H9 (cell line): ENCODE data around the gene BTN1A1. TPM values are rescaled to one million over a fixed set of nuclear protein-coding genes. Genes with fewer than 3 reads are reported as not detected.

Experiments
- DNase-seq: peaks from one replicate; pipeline ENCODE4 v3.0.0-alpha.2; 2017
- H2AFZ ChIP-seq: one replicate; pipeline ENCODE4 v1.6.1; 2013; ENCODE audit warnings: mild to moderate bottlenecking, low read length, control low read depth, moderate library complexity
- H2AK5ac ChIP-seq: 2 replicates; pipeline ENCODE4 v1.6.1; 2013; ENCODE audit warnings: low read length, control low read depth, mixed read lengths; ENCODE audit not compliant: insufficient read length
- H2BK120ac ChIP-seq: one replicate; pipeline ENCODE4 v1.6.1; 2013; ENCODE audit warnings: low read depth, mild to moderate bottlenecking, low read length, control low read depth, inconsistent platforms; ENCODE audit not compliant: poor library complexity, severe bottlenecking
- H2BK12ac ChIP-seq: 2 replicates; pipeline ENCODE4 v1.6.1; 2013; ENCODE audit warnings: low read length, control low read depth, mixed read lengths, low read depth; ENCODE audit not compliant: insufficient read length
- H2BK15ac ChIP-seq: 2 replicates; pipeline ENCODE4 v1.6.1; 2013; ENCODE audit warnings: low read depth, low read length, control low read depth
- H2BK20ac ChIP-seq: one replicate; pipeline ENCODE4 v1.6.1; 2013; ENCODE audit warnings: low read depth, mild to moderate bottlenecking, low read length, control low read depth, inconsistent platforms; ENCODE audit not compliant: poor library complexity, severe bottlenecking
- H2BK5ac ChIP-seq: 2 replicates; pipeline ENCODE4 v1.6.1; 2013; ENCODE audit warnings: low read length, control low read depth, mixed read lengths; ENCODE audit not compliant: insufficient read length
- H3K14ac ChIP-seq: 2 replicates; pipeline ENCODE4 v1.6.1; 2013; ENCODE audit warnings: low read length, control low read depth; ENCODE audit not compliant: insufficient read depth
- H3K18ac ChIP-seq: 2 replicates; pipeline ENCODE4 v1.6.1; 2013; ENCODE audit warnings: low read depth, mild to moderate bottlenecking, mixed read lengths, low read length, control low read depth; ENCODE audit not compliant: insufficient read length
- H3K23ac ChIP-seq: 2 replicates; pipeline ENCODE4 v1.6.1; 2013; ENCODE audit warnings: low read length, control low read depth, mixed read lengths, low read depth; ENCODE audit not compliant: insufficient read length
- H3K23me2 ChIP-seq: 2 replicates; pipeline ENCODE4 v1.6.1; 2013; ENCODE audit warnings: low read depth, mild to moderate bottlenecking, mixed read lengths, low read length, control low read depth; ENCODE audit not compliant: insufficient read length, poor library complexity, severe bottlenecking
- H3K27ac ChIP-seq: 2 replicates; pipeline ENCODE4 v1.5.1; 2013; ENCODE audit warnings: low read length, control low read depth, mixed read lengths, low read depth; ENCODE audit not compliant: insufficient read length
- H3K27me3 ChIP-seq: 2 replicates; pipeline ENCODE4 v1.6.1; 2013; ENCODE audit warnings: low read length, control low read depth, inconsistent platforms; ENCODE audit not compliant: insufficient read depth
- H3K4ac ChIP-seq: 2 replicates; pipeline ENCODE4 v1.6.1; 2013; ENCODE audit warnings: low read depth, mild to moderate bottlenecking, control low read depth, inconsistent platforms, low read length, moderate library complexity
- H3K4me1 ChIP-seq: 2 replicates; pipeline ENCODE4 v1.6.1; 2013; ENCODE audit warnings: low read length, control low read depth, inconsistent platforms; ENCODE audit not compliant: insufficient read depth
- H3K4me2 ChIP-seq: 2 replicates; pipeline ENCODE4 v1.6.1; 2013; ENCODE audit warnings: low read length, control low read depth, mixed read lengths; ENCODE audit not compliant: insufficient read length, insufficient read depth
- H3K56ac ChIP-seq: 2 replicates; pipeline ENCODE4 v1.6.1; 2013; ENCODE audit warnings: low read depth, mild to moderate bottlenecking, mixed read lengths, low read length, control low read depth; ENCODE audit not compliant: insufficient read length
- H3K79me1 ChIP-seq: 2 replicates; pipeline ENCODE4 v1.6.1; 2013; ENCODE audit warnings: low read depth, mild to moderate bottlenecking, moderate library complexity, low read length, control low read depth, inconsistent platforms; ENCODE audit not compliant: insufficient read depth, poor library complexity, severe bottlenecking
- H3K79me2 ChIP-seq: 2 replicates; pipeline ENCODE4 v1.6.1; 2013; ENCODE audit warnings: low read length, control low read depth, inconsistent platforms; ENCODE audit not compliant: insufficient read depth
- H3K9ac ChIP-seq: 2 replicates; pipeline ENCODE4 v1.6.1; 2013; ENCODE audit warnings: low read length, control low read depth, mixed read lengths; ENCODE audit not compliant: insufficient read length; ENCODE audit errors: extremely low read depth
- H3K9me3 ChIP-seq: one replicate; pipeline ENCODE4 v1.6.1; 2013; ENCODE audit warnings: low read depth, low read length, inconsistent platforms; ENCODE audit not compliant: control insufficient read depth
- H3T11ph ChIP-seq: one replicate; pipeline ENCODE4 v1.6.1; 2013; ENCODE audit warnings: mild to moderate bottlenecking, low read length, control low read depth, inconsistent platforms
- H4K20me1 ChIP-seq: one replicate; pipeline ENCODE4 v1.6.1; 2013; ENCODE audit not compliant: control insufficient read depth, insufficient read length, insufficient read depth
- H4K5ac ChIP-seq: 2 replicates; pipeline ENCODE4 v1.6.1; 2013; ENCODE audit warnings: low read depth, mild to moderate bottlenecking, mixed read lengths, low read length, control low read depth; ENCODE audit not compliant: insufficient read length
- H4K8ac ChIP-seq: replicated peaks from 2 replicates; pipeline ENCODE4 v1.6.1; 2013; ENCODE audit warnings: low read length, control low read depth, mixed read lengths, low read depth; ENCODE audit not compliant: insufficient read length
- H4K91ac ChIP-seq: 2 replicates; pipeline ENCODE4 v1.6.1; 2013; ENCODE audit warnings: low read depth, mild to moderate bottlenecking, moderate library complexity, mixed read lengths, low read length, control low read depth; ENCODE audit not compliant: insufficient read length
- H3K27ac Mint-ChIP-seq, 3 experiments: 2 replicates in 2 of 3; 3 replicates in 1 of 3; pipeline ENCODE4 v1.8.0; 2020 to 2021; ENCODE audit warnings: mixed read lengths in 3 of 3, mild to moderate bottlenecking in 1 of 3, moderate library complexity in 1 of 3
- H3K27me3 Mint-ChIP-seq: 2 replicates; pipeline ENCODE4 v1.8.0; 2021; ENCODE audit warnings: low read depth, mild to moderate bottlenecking, moderate library complexity, mixed read lengths
- H3K36me3 Mint-ChIP-seq, 3 experiments: 2 replicates in 2 of 3; 3 replicates in 1 of 3; pipeline ENCODE4 v1.8.0; 2020 to 2021; ENCODE audit warnings: low read depth in 3 of 3, mixed read lengths in 3 of 3; ENCODE audit not compliant: insufficient read depth in 1 of 3
- H3K4me1 Mint-ChIP-seq, 2 experiments: 2 replicates each; pipeline ENCODE4 v1.8.0; 2020; ENCODE audit warnings: mixed read lengths in 2 of 2
- H3K4me3 Mint-ChIP-seq, 2 experiments: 2 replicates in 1 of 2; 3 replicates in 1 of 2; pipeline ENCODE4 v1.8.0; 2020 to 2021; ENCODE audit warnings: mild to moderate bottlenecking in 2 of 2, mixed read lengths in 2 of 2, moderate library complexity in 1 of 2
- H3K9me3 Mint-ChIP-seq, 2 experiments: 2 replicates in 1 of 2; 3 replicates in 1 of 2; pipeline ENCODE4 v1.8.0; 2020; ENCODE audit warnings: mild to moderate bottlenecking in 2 of 2, mixed read lengths in 2 of 2, moderate library complexity in 1 of 2
- CTCF ChIP-seq: fragments of 200-600 bp; sonication (generic); conservative IDR thresholded peaks from 3 replicates; pipeline ENCODE4 v1.8.0; 2021; ENCODE audit warnings: antibody characterized with exemption, mild to moderate bottlenecking
- WGBS: extraction: QIAGEN DNeasy Blood & Tissue Kit; methylation state at CpG from one replicate; pipeline ENCODE4 v1.1.7; 2013; ENCODE audit warnings: missing lambda C conversion rate, low lambda C conversion rate, mixed read lengths; ENCODE audit not compliant: insufficient read length; ENCODE audit errors: extremely low coverage; 5-methylcytosine and 5-hydroxymethylcytosine counted together
- total RNA-seq: library from RNA; stranded (reverse); gene quantifications from 2 replicates; pipeline ENCODE4 v1.2.1, GENCODE V29; 2021

BTN1A1 gene
- total RNA-seq, 1 experiment from 2014 or later, result 0.15 TPM

GRCh38 chr6:26502626-26503025 is 2.5 kb downstream of the BTN1A1 start:
- H3K79me2 ChIP-seq, result no peaks in the 10 kb centered on the region

More at GRCh38 chr6:26502626-26503025, 2.5 kb downstream of the BTN1A1 start:
- H3T11ph ChIP-seq, result no peak overlapping the region
- H4K8ac ChIP-seq, result no peak overlapping the region
- H3K4me1 Mint-ChIP-seq, result peaks cover 16 to 17% of the 10 kb centered on the region in 2 experiments
- no peak overlapping the region for H2BK15ac ChIP-seq
- no peaks in the 10 kb centered on the region for H3K4me1 ChIP-seq
- H4K5ac ChIP-seq, result no peak overlapping the region
- no peak overlapping the region for H3K23ac ChIP-seq
- H3K4ac ChIP-seq, result no peak overlapping the region
- no peaks in the 10 kb centered on the region for H3K9me3 ChIP-seq
- H2BK20ac ChIP-seq, result no peak overlapping the region
- H4K91ac ChIP-seq, result no peak overlapping the region
- no peak overlapping the region for H3K27ac ChIP-seq
- DNase-seq, result no peak
- peaks cover 59% of the 10 kb centered on the region for H3K27me3 Mint-ChIP-seq
- H3K9me3 Mint-ChIP-seq, result no peaks in the 10 kb centered on the region; a peak in 1 of 5 replicates
- no peak overlapping the region for H3K9ac ChIP-seq
- no peak overlapping the region for H2BK120ac ChIP-seq
- no peak overlapping the region for H2AK5ac ChIP-seq
- H2AFZ ChIP-seq, result no peak overlapping the region
- no peak overlapping the region for H3K4me3 Mint-ChIP-seq
- no peak overlapping the region for H2BK5ac ChIP-seq
- H3K18ac ChIP-seq, result no peak overlapping the region
- peaks cover 8% of the 10 kb centered on the region for H3K23me2 ChIP-seq
- TF ChIP-seq CTCF, result no peak
- no peaks in the 10 kb centered on the region for H4K20me1 ChIP-seq
- no peak overlapping the region for H3K56ac ChIP-seq
- no peaks in the 10 kb centered on the region for H3K36me3 Mint-ChIP-seq
- no CpG with 5 or more reads among the region's 3 CpGs for WGBS
- no peak overlapping the region for H3K14ac ChIP-seq
- no peak overlapping the region for H2BK12ac ChIP-seq
- no peak overlapping the region for H3K27ac Mint-ChIP-seq
- no peak overlapping the region for H3K4me2 ChIP-seq
- peaks cover 20% of the 10 kb centered on the region for H3K27me3 ChIP-seq
- H3K79me1 ChIP-seq, result no peaks in the 10 kb centered on the region
